ENCODE data around the gene DSEL. TPM values are rescaled to one million over a fixed set of nuclear protein-coding genes. Genes with fewer than 3 reads are reported as not detected.
A peak's percentile ranks its signal among the peaks of the same experiment; 100 is the strongest.

The DSEL gene
- total and polyA plus RNA-seq, 2 of the 8 experiments (the other 6 are each of a cell fraction or from before 2014, with no cell fraction given), result 3.0 to 22.8 TPM

DNA sequence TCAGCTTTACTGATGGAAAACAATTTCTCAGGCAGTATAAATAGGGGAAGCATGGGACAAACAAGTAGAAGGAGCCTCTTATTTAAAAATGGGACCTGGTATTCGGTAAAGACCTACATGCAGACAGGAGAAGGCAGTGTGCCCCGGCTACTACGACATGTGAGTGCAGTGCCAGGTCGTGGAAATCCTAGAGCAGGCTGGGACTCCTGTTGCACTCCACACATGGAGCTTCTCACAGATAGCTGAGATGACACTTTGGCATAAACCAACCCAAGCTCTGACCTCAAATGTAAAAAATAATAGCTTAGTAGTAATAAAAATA lies 885 bp upstream of the DSEL start:
- Histone ChIP-seq H3K23ac (ENCODE audit: insufficient read length) (no peak overlapping the region), H3K56ac (replicated peaks; ENCODE audit: insufficient read length, low read depth, low read length) (no peak overlapping the region), H2AK5ac (ENCODE audit: low read depth, low read length) (no peak overlapping the region), H4K91ac (replicated peaks; ENCODE audit: insufficient read length, low read length) (no peak overlapping the region), H3K4me3 (ENCODE audit: extremely low read depth in 1 of 4, insufficient read depth in 2 of 4, low read depth in 3 of 4, low read length in 4 of 4) (peak overlapping the region; percentile 64 to 90 (median 70); a peak in 7 of 8 replicates), H2BK12ac (ENCODE audit: low read depth, low read length) (no peak overlapping the region), H4K8ac (ENCODE audit: extremely low read depth, insufficient read depth, low read length) (no peak overlapping the region), H3K9me3 (ENCODE audit: insufficient read depth in 2 of 2, low read depth in 1 of 2, low read length in 1 of 2) (no peaks in the 10 kb centered on the region), H3K23me2 (ENCODE audit: low read depth, low read length) (peaks cover 2% of the 10 kb centered on the region; the same call in 1 of the 2 replicates), H4K20me1 (replicated peaks in 1 of 2; ENCODE audit: control insufficient read depth in 1 of 2, insufficient read depth in 2 of 2, low read length in 2 of 2) (peaks cover 1 to 2% of the 10 kb centered on the region in 2 experiments), H3K27me3 (replicated peaks in 1 of 4; ENCODE audit: control insufficient read depth in 3 of 4, extremely low read depth in 1 of 4, insufficient read depth in 3 of 4, low read length in 3 of 4) (no peaks in the 10 kb centered on the region), H2BK5ac (ENCODE audit: low read depth, low read length) (no peak overlapping the region), H3K9ac (replicated peaks in 1 of 4; ENCODE audit: extremely low read depth in 1 of 4, low read depth in 3 of 4, low read length in 3 of 4) (peak overlapping the region in 2 of 4 experiments; percentile 34 to 78; a peak in 3 of 7 replicates), H3K79me2 (ENCODE audit: control insufficient read depth in 1 of 2, insufficient read depth in 2 of 2, low read length in 2 of 2) (peaks cover 8 to 32% of the 10 kb centered on the region in 2 experiments; a peak in 3 of 4 replicates), H3K79me1 (ENCODE audit: low read depth, low read length) (no peaks in the 10 kb centered on the region), H3K4ac (replicated peaks; ENCODE audit: insufficient read length, low read depth, low read length) (no peak overlapping the region), H3K27ac (ENCODE audit: low read depth, low read length) (no peak overlapping the region), H3K4me2 (ENCODE audit: insufficient read depth in 1 of 2, low read depth in 2 of 2, low read length in 2 of 2) (peak overlapping the region; percentile 71 to 88), H2BK120ac (replicated peaks; ENCODE audit: low read depth, low read length) (no peak overlapping the region), H3K4me1 (replicated peaks in 1 of 4; ENCODE audit: control insufficient read depth in 3 of 4, insufficient read depth in 4 of 4, low read length in 3 of 4) (peaks cover 0 to 5% (median 3%) of the 10 kb centered on the region in 4 experiments; a peak in 3 of 7 replicates), H2BK20ac (ENCODE audit: low read length) (no peak overlapping the region), H4K5ac (ENCODE audit: insufficient read length, low read depth, low read length) (no peak overlapping the region), H2AFZ (ENCODE audit: low read length) (peak overlapping the region; percentile 99), H3K14ac (ENCODE audit: insufficient read length) (no peak overlapping the region), H3K18ac (ENCODE audit: extremely low read depth, low read length) (no peak overlapping the region), H2BK15ac (ENCODE audit: low read length) (no peak overlapping the region), H3K36me3 (ENCODE audit: control insufficient read depth in 2 of 4, insufficient read depth in 4 of 4, low read length in 3 of 4) (peaks cover 0 to 7% (median 0%) of the 10 kb centered on the region in 4 experiments; a peak in 2 of 8 replicates)
- 24% methylated on average over 4 of the region's 4 CpGs; no CpG with 5 or more reads in 1 of the 2 experiments for WGBS, 2 experiments (ENCODE audit: extremely low coverage in 1 of 2, insufficient coverage in 1 of 2, insufficient read length in 1 of 2, insufficient replicate concordance in 2 of 2, low coverage in 1 of 2, low lambda C conversion rate in 2 of 2, missing lambda C conversion rate in 1 of 2)
- TF ChIP-seq JUN (IDR thresholded peaks at IDR 0.05; ENCODE audit: low read depth, low read length), result no peak
- TF ChIP-seq SIN3A (conservative IDR thresholded peaks at IDR 0.05 in 1 of 2, IDR thresholded peaks at IDR 0.05 in 1 of 2; ENCODE audit: low read depth in 1 of 2, low read length in 2 of 2), result 0 out of 4 replicates have a peak, but pooled peaks of 1 of the 2 experiments have one; percentile 1
- no peak for TF ChIP-seq CBX5 (IDR thresholded peaks at IDR 0.05; ENCODE audit: low read depth, low read length)
- TF ChIP-seq, protein P1, sequence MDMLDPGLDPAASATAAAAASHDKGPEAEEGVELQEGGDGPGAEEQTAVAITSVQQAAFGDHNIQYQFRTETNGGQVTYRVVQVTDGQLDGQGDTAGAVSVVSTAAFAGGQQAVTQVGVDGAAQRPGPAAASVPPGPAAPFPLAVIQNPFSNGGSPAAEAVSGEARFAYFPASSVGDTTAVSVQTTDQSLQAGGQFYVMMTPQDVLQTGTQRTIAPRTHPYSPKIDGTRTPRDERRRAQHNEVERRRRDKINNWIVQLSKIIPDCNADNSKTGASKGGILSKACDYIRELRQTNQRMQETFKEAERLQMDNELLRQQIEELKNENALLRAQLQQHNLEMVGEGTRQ (IDR thresholded peaks at IDR 0.05; ENCODE audit: low read length), result no peak
- no peak for TF ChIP-seq TAF7 (optimal IDR thresholded peaks at IDR 0.05; ENCODE audit: borderline replicate concordance, low read depth, low read length)
- no peak for TF ChIP-seq GABPA (IDR thresholded peaks at IDR 0.05; ENCODE audit: borderline replicate concordance, insufficient read depth, low read length)
- FAIRE-seq (no peak), DNase-seq (ENCODE audit: low read depth in 1 of 2, low spot score in 2 of 2) (no peak)
- POLR2A ChIA-PET (ENCODE audit: partially characterized antibody), result interaction anchor here (1.1 to 1.6 kb wide), 2 partner anchors 8 to 18 kb away, joined by 3 to 6 read pairs; no protein-coding TSS in a partner anchor
- CTCF ChIA-PET (ENCODE audit: partially characterized antibody), result interaction anchor here (0.7 to 6.8 kb wide), 9 partner anchors 10 to 1142 kb away, joined by 3 to 46 read pairs (median 3); no protein-coding TSS in a partner anchor

All from H1 (cell line).